NCI-H460 (cell line): ENCODE data around the gene TDRD7. TPM values are rescaled to one million over a fixed set of nuclear protein-coding genes. Genes with fewer than 3 reads are reported as not detected.
A peak's percentile ranks its signal among the peaks of the same experiment; 100 is the strongest.

ENCODE experiments used
- DNase-seq: peaks from one replicate; pipeline ENCODE4 v3.0.0-alpha.2; 2016; ENCODE audit warnings: low read depth; ENCODE audit errors: extremely low read depth
- total RNA-seq: library from RNA; depleted of rRNA; stranded (reverse); fragments of >200 nt; shearing (Covaris generic); gene quantifications from 2 replicates; pipeline ENCODE4 v1.2.3, GENCODE V29; 2014

The TDRD7 gene
- total RNA-seq, 1 experiment from 2014 or later, result 8.4 TPM

- DNase-seq, result no peak
Observed at GRCh38 chr9:97503862-97504210, 91.9 kb downstream of the TDRD7 start.

GRCh38 chr9:97504381-97505216, 92.7 kb downstream of the TDRD7 start:
- no peak for DNase-seq

GRCh38 chr9:97505845-97506244, 93.9 kb downstream of the TDRD7 start:
- no peak for DNase-seq

GRCh38 chr9:97506306-97506705, 94.4 kb downstream of the TDRD7 start:
- DNase-seq, result no peak

GRCh38 chr9:97506787-97507186, 94.9 kb downstream of the TDRD7 start:
- DNase-seq, result no peak

- DNase-seq, result no peak
Observed at GRCh38 chr9:97507428-97507984, 95.6 kb downstream of the TDRD7 start.

GRCh38 chr9:97508852-97509251, 97.0 kb downstream of the TDRD7 start:
- no peak for DNase-seq

- DNase-seq, result no peak
Observed at GRCh38 chr9:97510797-97511654, 99.1 kb downstream of the TDRD7 start.

- DNase-seq, result no peak
Observed at GRCh38 chr9:97511655-97512427, 99.9 kb downstream of the TDRD7 start.

- no peak for DNase-seq
Observed at GRCh38 chr9:97512966-97513560, 101.2 kb downstream of the TDRD7 start.

GRCh38 chr9:97514531-97514930, 102.6 kb downstream of the TDRD7 start:
- DNase-seq, result no peak

GRCh38 chr9:97515662-97516061, 103.8 kb downstream of the TDRD7 start:
- DNase-seq, result no peak

GRCh38 chr9:97516111-97516510, 104.2 kb downstream of the TDRD7 start:
- no peak for DNase-seq

GRCh38 chr9:97517331-97518089, 105.6 kb downstream of the TDRD7 start:
- no peak for DNase-seq

- DNase-seq, result no peak
Observed at GRCh38 chr9:97518166-97518908, 106.4 kb downstream of the TDRD7 start.

- DNase-seq, result peak; percentile 41
Observed at GRCh38 chr9:97518909-97519307, 107.0 kb downstream of the TDRD7 start.

GRCh38 chr9:97519441-97519970, 107.6 kb downstream of the TDRD7 start:
- DNase-seq, result no peak

- no peak for DNase-seq
Observed at GRCh38 chr9:97521576-97522333, 109.9 kb downstream of the TDRD7 start.
